NCI-H2029 (cell line): ENCODE results near the gene ZNF483.
"Not testable (repeated sequence)": the region's sequence is repeated elsewhere in the genome, so short reads cannot be mapped to it uniquely, and the experiment has no call there.

Experiments
- DNase-seq: peaks from one replicate; lab custom pipeline; 2025; lab: John Stamatoyannopoulos, UW

The ZNF483 gene

DNA sequence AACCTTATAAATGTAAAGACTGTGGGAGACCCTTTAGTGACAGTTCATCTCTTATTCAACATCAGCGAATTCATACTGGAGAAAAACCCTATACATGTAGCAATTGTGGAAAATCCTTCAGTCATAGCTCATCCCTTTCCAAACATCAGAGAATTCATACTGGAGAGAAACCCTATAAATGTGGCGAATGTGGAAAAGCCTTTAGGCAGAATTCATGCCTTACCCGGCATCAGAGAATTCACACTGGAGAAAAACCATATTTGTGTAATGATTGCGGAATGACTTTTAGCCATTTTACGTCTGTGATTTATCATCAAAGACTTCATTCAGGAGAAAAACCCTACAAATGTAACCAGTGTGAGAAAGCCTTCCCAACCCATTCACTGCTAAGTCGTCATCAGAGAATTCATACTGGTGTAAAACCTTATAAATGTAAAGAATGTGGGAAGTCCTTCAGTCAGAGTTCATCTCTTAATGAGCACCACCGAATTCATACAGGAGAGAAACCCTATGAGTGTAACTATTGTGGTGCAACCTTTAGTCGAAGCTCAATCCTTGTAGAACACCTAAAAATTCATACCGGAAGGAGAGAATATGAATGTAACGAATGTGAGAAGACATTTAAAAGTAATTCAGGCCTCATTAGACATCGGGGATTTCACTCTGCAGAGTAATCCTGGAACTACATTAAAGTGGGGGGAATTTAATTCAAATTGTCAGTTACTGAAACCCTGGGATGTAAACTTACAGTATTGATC is 17.7 kb downstream of the ZNF483 start:
- DNase-seq: no peak

DNA sequence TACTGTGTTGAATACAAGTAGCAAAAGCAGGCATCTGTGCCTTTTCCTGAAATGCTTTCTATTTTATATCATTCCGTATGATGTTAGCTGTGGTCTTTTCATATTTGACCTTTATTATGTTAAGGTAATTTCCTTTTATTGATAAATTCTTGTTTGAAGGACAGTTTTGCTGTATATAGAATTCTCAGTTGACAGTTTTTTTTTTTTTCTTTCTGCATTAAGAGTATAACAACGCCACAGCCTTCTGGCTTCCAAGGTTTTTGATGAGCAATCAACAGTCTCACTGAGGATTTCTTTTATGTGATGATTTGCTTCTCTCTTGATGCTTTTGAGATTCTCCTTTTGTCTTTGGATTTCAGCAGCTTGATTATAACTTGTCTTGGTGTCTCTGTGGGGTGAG is 23.6 kb downstream of the ZNF483 start:
- DNase-seq: no peak

- not testable (repeated sequence) for DNase-seq
Measured at GRCh38 chr9:111555425-111555824, 30.4 kb downstream of the ZNF483 start.

DNA sequence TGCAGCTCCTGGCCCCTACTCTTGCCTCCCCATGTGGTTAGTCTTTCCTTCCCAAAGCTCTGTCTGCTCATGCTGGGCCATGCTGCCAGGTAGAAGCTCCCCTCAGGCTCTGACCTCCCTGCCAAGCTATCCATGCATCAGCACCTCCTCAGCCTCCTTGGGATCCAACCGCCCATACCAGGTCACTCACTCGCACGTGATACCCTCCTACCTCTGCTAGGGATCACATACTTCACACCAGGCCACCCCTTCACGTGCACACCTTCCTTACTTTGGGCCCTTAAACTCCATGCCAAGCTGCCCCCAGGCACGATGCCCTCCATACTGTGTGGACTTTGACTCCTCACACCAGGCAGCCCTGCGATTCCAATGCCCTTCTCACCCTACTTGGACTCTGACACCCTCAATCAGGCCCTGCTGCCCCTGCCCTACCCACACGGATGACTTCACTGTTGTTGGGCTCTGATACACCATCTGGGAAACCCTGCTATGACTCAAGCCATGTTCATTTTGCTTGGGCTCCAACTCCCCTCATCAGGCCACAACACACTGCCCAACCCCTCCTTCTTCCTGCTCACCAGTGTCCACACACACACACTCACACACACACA is 34.1 kb downstream of the ZNF483 start:
- no peak for DNase-seq

- DNase-seq: no peak
Measured at GRCh38 chr9:111561165-111561719, 36.3 kb downstream of the ZNF483 start.

GRCh38 chr9:111566234-111566633 is 41.3 kb downstream of the ZNF483 start:
- DNase-seq: no peak

- DNase-seq: not testable (repeated sequence)
Measured at GRCh38 chr9:111568127-111568526, 43.1 kb downstream of the ZNF483 start.

DNA sequence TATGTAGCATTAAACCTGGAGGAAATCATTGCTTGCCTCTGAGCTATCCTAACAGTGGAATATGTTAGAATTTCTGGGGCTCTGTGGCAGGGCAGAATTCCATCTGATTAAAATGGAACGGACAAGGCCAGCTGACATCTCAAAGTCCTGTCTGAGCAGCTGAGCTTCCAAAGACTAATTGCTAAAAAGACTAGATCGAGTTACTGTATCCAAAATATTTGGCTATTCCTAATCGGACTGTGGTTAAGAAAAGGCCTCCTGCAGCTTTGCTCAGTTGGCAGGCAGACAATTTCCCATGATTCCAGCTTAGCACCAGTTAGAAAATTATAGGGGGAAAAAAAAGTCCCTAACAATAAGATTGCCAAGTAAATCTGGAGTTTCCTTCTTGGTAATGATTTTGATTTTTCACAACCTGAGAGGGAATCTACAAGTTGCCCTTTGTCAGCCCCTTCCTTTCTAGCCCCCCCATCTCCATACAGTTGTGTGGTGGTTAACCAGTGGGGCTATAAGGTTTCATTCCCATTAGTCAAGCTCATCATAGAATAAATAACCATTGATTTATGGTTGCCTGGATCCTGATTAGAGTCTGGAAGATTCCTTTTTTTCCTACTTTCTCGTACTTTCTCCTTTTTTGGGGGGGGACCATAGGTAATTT is 48.1 kb downstream of the ZNF483 start:
- no peak for DNase-seq

DNA sequence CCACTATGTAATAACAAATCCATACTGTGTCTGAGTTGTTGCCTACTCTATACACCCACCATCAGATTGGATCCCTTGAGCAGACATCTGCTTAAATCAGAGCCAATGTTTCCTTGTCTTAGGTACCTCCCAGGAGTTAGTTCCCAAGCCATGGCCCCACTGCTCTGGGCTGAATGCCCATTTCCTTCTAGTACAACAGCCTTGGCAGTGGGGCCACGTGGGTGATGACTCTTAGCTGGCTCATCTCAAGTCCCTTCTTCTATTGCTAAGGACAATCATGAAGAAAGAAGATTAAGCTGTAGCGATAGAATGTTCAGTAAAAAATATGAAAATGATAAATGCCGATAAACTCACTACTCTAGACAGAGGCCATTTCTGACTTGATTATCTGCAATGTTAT is 57.9 kb downstream of the ZNF483 start:
- DNase-seq: no peak

DNA sequence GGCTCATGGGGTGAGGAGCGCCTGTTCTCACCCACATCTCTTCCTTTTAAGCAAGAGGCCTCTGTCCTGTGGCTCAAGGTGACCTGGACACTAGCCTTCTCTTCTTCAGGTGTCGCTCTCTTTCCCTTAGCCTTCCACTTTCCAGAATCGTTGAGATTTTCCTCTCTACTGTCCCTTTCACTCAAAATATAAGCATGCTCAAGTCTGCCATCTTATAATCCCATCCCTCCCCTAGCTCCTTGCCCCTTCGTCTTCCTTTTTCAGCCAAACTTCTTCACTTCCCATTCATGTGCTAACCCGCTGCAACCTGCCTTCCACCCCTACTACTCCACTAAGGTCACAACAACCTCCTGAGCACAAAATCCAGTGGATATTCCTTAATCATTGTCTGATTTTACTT is 61.4 kb downstream of the ZNF483 start:
- no peak for DNase-seq

GRCh38 chr9:111588846-111589245 is 63.9 kb downstream of the ZNF483 start:
- DNase-seq: no peak

GRCh38 chr9:111597852-111598732 is 73.1 kb downstream of the ZNF483 start:
- peak; percentile 16 for DNase-seq

DNA sequence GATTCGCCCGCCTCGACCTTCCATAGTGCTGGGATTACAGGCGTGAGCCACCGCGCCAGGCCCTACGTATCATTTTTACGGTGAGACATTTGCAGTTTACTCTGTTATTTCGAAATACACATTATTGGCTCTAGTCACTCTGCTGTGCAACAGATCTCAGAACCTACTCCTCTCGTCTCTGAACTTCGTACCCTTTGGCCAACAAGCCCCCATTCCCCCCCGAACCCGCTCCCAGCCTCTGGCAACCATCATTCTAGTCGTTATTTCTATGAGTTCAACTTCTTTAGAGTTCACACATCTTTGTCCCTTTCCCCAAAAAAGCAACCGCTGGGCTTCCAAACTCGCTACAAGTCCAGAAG is 73.7 kb downstream of the ZNF483 start:
- DNase-seq: no peak

DNA sequence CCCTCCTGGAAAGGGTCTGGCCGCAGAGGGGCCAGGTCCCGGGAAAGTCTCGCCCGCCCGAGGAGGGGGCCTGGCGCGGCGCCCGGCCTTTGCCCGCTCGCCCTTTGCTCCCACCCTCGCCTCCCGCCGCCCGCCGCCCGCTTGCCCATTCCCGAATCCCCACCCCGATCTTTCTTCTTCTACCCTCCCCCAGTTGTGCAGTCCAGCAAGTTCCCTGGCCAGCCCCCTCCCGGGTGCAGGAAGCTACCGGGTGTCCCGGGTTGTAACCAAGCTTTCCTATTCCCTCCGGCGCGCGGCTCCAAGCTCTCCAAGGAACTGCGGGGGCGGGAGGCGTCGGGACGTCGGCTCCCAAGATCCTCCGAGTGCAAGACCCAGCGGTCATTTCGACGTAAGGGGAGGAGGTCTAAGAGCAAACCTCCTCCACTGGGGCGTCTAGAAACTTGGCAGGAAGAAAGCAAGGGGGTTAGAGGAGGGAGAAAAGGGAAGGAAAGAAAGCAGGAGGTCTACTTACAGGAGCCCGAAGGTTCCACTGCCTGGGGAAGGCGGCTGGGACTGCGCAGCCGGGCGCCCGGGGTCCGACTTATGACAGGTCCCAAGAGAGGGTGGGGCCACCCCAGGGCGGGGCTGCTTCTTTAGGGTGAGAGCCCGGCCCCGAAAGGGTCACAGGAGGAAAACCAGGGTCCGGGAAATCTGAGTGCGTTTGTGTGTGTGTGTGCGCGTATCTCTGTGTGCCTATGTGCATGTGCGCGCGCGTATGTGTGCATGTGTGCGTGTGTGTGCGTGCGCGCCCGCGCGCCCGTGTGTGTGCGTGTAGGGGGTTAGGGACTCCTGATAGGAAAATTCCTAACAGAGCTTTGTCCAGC is 74.3 kb downstream of the ZNF483 start, which contains the start of gene PTGR1:
PTGR1 (minus strand) TSS at position 556 of the 863 bp plus-strand sequence. CDS start 2,225 bp downstream, outside the sequence.
- DNase-seq: peak; percentile 16

DNA sequence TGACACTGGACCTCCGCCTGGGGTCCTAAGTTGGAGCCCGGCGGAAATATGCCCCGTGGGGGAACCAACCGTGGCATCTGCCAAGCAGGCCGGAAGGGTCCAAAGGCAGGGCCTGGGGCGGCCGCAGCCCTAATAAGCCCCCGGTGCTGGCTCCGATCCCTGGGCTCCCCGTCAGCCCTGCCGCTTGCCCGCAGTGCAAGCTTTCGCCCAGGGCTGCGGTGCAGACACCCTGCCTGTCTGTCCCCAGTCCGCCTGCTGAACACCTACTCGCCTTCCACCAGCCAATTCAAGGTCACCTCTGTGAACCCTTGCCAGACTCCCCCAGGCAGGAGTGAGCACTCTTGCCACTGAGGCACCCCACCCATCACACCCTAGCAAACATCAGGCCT is 75.0 kb downstream of the ZNF483 start:
- DNase-seq: no peak

- no peak for DNase-seq
Measured at GRCh38 chr9:111601237-111602018, 76.4 kb downstream of the ZNF483 start.

DNA sequence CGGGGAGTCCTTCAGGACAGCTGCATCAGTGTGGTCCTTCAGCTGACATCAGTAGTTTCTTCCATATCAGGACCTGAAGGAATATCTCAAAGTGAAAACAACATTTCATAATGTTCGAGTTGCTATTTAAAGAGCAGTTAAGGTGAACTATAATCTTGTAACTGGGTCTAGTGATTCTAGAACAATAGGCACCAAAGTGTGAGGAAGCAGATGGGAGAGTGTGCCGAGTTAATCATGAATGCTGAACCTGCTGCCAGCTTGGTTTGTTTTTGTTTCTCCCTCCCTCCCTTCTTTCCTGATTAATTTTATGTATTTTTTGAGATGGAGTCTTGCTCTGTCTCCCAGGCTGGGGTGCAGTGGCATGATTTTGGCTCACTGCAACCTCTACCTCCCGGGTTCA is 78.1 kb downstream of the ZNF483 start:
- no peak for DNase-seq

DNA sequence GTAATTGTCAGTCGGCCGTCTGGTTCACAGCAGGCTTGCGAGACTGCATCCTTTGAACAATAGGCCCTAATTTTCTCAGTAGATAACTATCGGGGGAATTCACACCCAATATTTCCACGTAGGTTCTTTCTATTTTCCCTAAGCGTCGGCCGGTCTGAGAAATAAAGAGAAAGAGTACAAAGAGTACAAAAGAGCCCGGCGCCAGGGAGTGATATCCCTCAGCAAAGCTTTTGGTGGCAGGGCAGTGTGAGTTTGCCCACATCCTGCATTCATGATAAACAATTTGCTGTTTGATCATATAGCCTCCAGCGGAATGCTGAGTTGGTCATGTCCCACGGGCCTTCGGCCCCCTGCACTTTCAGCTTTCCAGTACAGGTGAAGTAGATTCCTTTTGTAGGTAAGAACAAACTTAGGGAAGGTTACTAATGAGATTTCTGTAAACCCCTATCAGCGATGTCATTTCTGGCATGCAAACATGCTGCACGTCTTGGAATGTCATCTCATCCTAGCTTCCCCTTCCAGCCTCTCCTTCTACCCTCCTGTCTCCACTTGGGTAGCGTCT is 79.2 kb downstream of the ZNF483 start:
- no peak for DNase-seq

DNA sequence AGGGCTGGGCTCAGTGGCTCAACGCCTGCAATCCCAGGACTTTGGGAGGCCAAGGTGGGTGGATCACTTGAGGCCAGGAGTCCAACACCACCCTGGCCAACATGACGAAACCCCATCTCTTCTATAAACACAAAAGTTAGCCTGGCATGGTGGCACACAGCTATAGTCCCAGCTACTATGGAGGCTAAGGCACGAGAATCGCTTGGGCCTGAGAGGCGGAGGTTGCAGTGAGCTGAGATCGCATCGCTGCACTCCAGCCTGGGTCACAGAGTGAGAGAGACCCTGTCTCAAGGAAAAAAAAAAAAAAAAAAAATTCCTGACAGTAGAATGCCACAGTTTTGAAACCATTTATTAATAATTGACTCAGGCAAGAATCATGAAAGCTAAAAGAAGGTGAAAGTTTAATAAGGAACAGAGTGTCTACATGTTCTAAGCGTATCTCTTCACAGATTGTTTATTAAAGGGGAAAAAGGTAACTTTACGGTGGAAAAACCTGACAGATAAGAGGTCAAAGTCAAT is 80.1 kb downstream of the ZNF483 start:
- no peak for DNase-seq

DNA sequence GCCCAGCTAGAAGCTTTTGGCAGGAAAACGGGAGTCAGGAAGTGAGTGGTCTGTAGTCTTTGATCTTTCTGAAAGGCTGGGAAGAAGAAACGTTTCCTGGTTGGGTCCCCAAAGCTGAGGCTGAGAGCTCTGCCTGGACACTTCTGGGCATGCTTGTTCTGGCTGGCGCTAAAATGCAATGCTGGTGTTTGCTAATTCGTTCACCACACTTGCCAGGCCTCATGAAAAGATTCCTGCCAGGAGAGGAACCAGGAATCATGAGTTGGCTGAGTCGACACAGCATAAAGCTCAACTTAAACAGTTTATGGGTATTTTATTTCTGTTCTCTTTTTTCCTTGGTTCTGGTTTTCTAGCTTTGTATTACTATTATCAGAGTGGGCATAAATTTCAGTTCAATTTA is 85.2 kb downstream of the ZNF483 start:
- DNase-seq: no peak
